GM19043 (cell line): ENCODE data around the gene CHD1.

Source experiments
- ATAC-seq: cut with Tn5 transposase; IDR thresholded peaks from one replicate; pipeline ENCODE4 v1.9.1; 2021; ENCODE audit warnings: low read depth; ENCODE audit not compliant: unreplicated experiment

Gene CHD1

DNA sequence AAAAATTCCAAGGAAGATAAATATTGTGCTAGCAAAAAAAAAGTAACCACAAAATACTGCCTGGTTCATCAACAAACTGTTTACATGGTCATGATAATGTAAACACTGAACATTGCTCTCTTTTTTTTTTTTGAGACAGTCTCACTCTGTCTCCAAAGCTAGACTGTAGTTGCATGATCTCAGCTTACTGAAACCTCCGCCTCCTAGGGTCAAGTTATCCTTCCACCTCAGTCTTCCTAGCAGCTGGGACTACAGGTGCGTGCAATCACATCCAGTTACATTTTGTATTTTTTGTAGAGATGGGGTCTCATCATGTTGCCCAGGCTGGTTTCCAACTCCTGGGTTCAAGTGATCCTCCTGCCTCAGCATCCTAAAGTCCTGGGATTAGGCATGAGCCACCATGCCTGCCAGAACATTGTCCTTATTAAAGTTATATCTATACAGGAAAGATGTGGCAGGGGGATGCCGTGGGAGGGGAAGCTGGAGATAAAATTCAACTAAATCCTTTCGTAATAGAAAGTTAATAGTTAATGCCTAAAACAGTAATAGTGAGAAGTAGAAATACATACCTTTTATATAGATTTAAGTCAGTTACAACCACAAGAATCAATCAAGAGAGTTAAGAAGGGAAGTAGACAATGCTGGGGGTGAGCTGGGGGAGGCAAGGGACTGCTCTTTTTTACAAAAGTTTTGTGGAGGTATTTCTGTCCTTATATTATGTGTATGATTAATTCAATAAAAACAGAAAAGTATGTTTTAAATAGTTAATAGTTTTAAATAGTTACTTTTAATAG, 103.0 kb downstream of the CHD1 start:
- ATAC-seq = no peak

DNA sequence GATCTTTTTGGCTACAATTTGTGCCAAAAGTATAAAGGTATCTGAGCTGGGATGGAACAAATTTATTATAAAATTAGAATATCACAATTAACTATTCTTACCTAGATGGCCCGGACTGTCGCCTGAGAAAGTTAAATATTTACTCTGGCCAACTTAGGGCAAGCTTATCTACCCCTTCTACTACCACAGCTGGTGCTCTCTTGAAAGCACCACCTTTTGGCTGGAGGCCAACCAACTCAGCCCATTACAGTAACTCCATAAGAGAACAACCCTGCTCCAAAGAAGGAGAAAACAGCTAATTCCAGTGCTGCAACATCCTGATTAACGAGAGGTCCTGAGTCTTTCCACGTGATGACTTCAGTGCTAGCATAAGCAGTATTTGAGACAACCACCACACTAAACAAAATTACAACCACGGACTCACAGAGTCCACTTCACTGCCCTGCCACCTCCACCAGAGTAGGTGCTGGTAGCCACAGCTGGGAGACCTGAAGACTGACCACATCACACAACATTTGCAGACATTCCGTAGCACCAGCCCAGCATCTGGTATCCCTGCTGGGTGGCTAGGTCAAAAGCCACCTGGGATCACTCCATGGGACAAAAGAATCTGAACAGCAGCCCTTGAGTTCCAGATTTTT, 112.1 kb downstream of the CHD1 start:
- ATAC-seq = no peak

DNA sequence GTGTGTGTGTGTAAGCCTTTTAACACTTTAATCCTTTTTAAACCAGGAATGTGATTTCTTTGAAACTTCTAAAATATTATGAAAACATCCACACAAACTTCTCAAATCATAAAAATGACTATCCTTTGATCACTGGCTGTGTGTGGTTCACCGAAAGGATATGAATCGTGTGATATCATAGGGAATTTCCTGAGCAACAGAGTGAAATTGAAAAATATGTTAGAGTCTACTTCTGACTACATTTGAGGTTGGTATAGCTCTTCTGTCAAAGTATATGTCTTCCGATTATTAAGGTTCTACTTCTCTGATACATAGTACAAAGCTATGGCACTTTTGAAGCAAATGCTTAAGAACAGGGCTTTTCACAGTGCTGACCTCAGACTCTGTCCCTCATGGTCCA, 115.1 kb downstream of the CHD1 start:
- ATAC-seq = no peak

DNA sequence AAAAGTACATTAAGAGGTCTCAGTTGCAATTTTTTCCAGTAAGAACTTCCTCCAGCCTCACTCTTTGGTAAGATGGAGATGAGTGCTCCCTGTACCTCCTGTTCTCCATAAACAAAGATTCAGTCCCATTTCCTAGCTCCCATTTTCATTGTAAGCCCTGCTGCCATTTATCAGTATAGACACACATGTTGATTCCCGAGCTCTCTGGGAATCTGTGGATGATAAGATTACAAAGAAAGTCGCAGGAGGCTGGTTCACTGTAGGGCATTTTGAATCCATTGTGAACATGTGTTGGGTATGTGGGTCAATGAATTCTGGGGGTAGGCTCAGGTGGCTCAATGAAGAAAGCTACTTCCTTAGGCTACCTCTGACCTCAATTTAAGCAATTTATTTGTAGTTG, 118.6 kb downstream of the CHD1 start:
- ATAC-seq = no peak

DNA sequence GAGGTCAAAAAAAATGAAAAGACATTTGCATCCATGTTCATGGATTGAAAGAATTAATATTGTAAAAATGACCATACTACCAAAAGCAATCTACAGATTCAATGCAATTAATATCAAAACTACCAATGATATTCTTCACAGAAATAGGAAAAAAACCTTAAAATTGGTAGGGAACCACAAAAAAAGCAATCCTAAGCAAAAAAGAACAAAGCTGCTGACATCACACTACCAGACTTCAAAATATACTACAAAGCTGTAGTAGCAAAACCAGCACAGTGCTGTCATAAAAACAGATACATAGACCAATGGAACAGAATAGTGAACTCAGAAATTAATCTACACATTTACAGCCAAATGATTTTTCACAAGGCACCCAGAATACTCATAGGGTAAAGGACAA, 121.0 kb downstream of the CHD1 start:
- ATAC-seq = no peak

DNA sequence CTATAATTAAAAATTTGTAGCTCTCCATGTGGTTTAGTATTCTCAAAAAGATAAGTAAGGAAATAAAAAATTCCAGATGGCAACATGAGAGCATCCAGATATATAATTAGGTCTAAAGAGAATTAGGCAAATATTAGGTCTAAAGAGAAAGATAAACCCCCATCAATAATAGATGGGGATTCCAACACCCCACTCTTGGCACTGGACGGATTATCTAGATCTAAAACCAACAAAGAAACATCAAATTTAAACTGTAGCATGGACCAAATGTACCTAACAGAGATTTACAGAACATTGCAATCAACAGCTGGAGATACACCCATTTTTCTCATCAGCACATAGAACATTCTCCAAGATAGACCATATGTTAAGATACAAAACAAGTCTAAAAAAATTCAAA, 123.7 kb downstream of the CHD1 start:
- no peak for ATAC-seq

DNA sequence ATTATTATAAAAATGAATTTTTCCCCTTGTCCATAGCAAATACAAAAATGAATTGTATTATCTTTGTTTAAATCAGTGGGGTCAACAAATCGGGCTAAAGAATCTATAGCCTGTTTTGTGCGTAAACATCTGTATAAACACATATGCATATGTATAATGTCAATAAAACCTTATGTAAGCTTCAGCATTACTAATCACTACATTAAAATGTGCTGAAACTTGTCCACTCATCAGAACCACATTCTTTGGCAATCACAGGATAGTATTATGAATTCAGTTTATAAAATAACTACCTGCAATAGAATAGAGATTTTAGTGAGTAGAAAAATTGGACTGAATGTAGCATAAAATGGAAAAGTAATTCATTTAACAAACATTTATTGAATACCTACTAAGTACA, 124.7 kb downstream of the CHD1 start:
- no peak for ATAC-seq
